Measurements from ENCODE around the gene LMNTD1. TPM values are rescaled to one million over a fixed set of nuclear protein-coding genes. Genes with fewer than 3 reads are reported as not detected.

LMNTD1 gene
- total and polyA plus RNA-seq, 9 of the 15 experiments (the other 6 are each of a cell fraction or from before 2014, with no cell fraction given), result not detected

DNA sequence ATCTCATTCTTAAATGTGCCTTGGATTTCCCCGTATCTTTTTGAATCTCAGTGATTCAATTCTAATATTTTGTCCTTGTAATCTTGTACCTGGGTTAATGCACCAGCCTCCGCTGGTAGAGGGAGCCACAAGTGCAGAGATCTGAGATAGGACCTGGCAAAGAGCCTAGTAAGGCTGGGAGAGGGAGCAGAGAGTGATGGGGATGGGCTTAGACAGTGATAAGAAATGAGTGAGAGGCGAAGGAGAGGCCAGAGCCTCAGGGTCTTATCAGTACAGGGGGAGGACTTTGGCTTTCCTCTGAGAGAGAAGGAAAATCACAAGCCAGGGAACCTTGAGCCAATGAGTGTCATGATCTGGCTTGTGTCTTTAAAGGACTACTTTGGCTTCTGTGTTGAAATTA, 30.5 kb upstream of the LMNTD1 start (continued):
- TF ChIP-seq ZNF668 (CRISPR knock-in tag; IDR thresholded peaks at IDR 0.05) (no peak), JUND (IDR thresholded peaks at IDR 0.05; ENCODE audit: borderline replicate concordance, low read depth, low read length) (no peak), JUND (tag; IDR thresholded peaks at IDR 0.05; ENCODE audit: borderline replicate concordance, low read depth, low read length) (no peak; the same call in 2 of the 3 replicates), ZNF347 (CRISPR knock-in tag; IDR thresholded peaks at IDR 0.05; ENCODE audit: low read depth) (no peak), DEAF1 (CRISPR knock-in tag; IDR thresholded peaks at IDR 0.05) (peak; percentile 58), DIDO1 (tag; IDR thresholded peaks at IDR 0.05; ENCODE audit: low read depth) (no peak), THRAP3 (IDR thresholded peaks at IDR 0.05; ENCODE audit: borderline replicate concordance) (no peak), ZNF75A (CRISPR knock-in tag; IDR thresholded peaks at IDR 0.05) (no peak), E4F1 (CRISPR knock-in tag; IDR thresholded peaks at IDR 0.05; ENCODE audit: borderline replicate concordance) (no peak), NONO (IDR thresholded peaks at IDR 0.05; ENCODE audit: low read depth in 2 of 2, low read length in 1 of 2) (no peak), SAFB (IDR thresholded peaks at IDR 0.05; ENCODE audit: borderline replicate concordance, low read depth, low read length) (no peak), ZNF583 (CRISPR knock-in tag; IDR thresholded peaks at IDR 0.05) (no peak), TRIM28 (IDR thresholded peaks at IDR 0.05) (no peak), ZNF830 (CRISPR knock-in tag; IDR thresholded peaks at IDR 0.05) (no peak), HOXB6 (CRISPR knock-in tag; IDR thresholded peaks at IDR 0.05; ENCODE audit: borderline replicate concordance) (no peak), SLC30A9 (CRISPR knock-in tag; IDR thresholded peaks at IDR 0.05) (no peak), RCOR1 (IDR thresholded peaks at IDR 0.05; ENCODE audit: borderline replicate concordance in 1 of 2, low read depth in 2 of 2, low read length in 2 of 2) (peak in 1 of 2 experiments; percentile 84; a peak in 2 of 4 replicates)
- TF ChIP-seq, protein P1, sequence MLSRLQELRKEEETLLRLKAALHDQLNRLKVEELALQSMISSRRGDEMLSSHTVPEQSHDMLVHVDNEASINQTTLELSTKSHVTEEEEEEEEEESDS (CRISPR knock-in tag; IDR thresholded peaks at IDR 0.05), result no peak
- TF ChIP-seq, protein P2, sequence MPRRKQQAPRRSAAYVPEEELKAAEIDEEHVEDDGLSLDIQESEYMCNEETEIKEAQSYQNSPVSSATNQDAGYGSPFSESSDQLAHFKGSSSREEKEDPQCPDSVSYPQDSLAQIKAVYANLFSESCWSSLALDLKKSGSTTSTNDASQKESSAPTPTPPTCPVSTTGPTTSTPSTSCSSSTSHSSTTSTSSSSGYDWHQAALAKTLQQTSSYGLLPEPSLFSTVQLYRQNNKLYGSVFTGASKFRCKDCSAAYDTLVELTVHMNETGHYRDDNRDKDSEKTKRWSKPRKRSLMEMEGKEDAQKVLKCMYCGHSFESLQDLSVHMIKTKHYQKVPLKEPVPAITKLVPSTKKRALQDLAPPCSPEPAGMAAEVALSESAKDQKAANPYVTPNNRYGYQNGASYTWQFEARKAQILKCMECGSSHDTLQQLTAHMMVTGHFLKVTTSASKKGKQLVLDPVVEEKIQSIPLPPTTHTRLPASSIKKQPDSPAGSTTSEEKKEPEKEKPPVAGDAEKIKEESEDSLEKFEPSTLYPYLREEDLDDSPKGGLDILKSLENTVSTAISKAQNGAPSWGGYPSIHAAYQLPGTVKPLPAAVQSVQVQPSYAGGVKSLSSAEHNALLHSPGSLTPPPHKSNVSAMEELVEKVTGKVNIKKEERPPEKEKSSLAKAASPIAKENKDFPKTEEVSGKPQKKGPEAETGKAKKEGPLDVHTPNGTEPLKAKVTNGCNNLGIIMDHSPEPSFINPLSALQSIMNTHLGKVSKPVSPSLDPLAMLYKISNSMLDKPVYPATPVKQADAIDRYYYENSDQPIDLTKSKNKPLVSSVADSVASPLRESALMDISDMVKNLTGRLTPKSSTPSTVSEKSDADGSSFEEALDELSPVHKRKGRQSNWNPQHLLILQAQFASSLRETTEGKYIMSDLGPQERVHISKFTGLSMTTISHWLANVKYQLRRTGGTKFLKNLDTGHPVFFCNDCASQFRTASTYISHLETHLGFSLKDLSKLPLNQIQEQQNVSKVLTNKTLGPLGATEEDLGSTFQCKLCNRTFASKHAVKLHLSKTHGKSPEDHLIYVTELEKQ (CRISPR knock-in tag; IDR thresholded peaks at IDR 0.05), result no peak
- TF ChIP-seq, protein P3, sequence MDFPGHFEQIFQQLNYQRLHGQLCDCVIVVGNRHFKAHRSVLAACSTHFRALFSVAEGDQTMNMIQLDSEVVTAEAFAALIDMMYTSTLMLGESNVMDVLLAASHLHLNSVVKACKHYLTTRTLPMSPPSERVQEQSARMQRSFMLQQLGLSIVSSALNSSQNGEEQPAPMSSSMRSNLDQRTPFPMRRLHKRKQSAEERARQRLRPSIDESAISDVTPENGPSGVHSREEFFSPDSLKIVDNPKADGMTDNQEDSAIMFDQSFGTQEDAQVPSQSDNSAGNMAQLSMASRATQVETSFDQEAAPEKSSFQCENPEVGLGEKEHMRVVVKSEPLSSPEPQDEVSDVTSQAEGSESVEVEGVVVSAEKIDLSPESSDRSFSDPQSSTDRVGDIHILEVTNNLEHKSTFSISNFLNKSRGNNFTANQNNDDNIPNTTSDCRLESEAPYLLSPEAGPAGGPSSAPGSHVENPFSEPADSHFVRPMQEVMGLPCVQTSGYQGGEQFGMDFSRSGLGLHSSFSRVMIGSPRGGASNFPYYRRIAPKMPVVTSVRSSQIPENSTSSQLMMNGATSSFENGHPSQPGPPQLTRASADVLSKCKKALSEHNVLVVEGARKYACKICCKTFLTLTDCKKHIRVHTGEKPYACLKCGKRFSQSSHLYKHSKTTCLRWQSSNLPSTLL (IDR thresholded peaks at IDR 0.05), result no peak

Data from K562 (cell line).